ENCODE results near the gene RPL3.

GRCh38 chr22:39293766-39294368, 25.6 kb downstream of the RPL3 start:
- TF ChIP-seq YY1 (IDR thresholded peaks at IDR 0.05; ENCODE audit: insufficient read depth, insufficient read length) = no peak
- no peak for TF ChIP-seq SUZ12 (IDR thresholded peaks at IDR 0.05; ENCODE audit: extremely low read depth, insufficient read depth, insufficient read length)

Measured in NT2/D1 (cell line).